Activated T-cell treated with anti-CD3 and anti-CD28 coated beads for 24 hours (primary cell): ENCODE measurements around the gene DNAH11.
"Not testable (repeated sequence)": the region's sequence is repeated elsewhere in the genome, so short reads cannot be mapped to it uniquely, and the experiment has no call there.

ENCODE experiments used
- DNase-seq: peaks from one replicate; pipeline ENCODE4 v3.0.0-alpha.2; 2020; ENCODE audit warnings: low read depth

DNAH11 gene

DNA sequence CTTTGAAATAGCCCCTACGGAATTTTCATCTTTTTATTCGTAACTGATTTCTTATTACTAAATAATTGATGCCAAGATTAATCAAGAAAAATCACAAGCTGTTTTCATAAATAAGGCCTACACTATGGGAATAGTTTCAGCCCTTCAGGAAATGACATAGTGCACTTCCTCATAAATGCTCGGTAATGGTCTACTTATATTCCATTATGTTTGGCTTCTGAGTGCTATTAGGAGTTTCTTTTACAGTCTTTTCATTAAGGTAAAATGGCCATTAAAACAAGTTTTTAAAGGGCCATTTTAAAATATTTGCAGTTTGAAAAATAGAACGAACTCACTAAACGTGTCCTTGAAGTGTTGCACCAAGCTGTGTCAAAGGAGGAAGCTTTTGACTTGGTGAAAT lies 174.5 kb downstream of the DNAH11 start:
- no peak for DNase-seq

DNA sequence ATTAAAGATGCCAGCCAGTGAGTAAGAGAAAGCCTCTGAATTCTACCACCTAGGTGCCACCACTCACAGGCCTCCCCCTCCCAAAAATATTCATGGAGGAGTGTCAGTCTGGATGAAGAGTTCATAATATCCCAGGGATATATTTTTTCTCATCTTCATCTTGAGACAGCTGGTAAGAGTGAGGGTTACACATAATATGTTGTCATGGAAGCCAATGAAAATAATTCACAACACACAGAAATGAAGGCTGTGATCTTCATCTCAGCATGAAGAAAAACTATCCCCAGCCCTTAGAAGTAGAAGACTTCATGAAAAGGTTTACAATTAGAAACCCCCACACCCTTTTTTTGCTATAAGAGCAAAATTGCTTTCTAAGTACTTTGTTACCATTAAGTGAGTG lies 175.6 kb downstream of the DNAH11 start:
- DNase-seq, result no peak

DNA sequence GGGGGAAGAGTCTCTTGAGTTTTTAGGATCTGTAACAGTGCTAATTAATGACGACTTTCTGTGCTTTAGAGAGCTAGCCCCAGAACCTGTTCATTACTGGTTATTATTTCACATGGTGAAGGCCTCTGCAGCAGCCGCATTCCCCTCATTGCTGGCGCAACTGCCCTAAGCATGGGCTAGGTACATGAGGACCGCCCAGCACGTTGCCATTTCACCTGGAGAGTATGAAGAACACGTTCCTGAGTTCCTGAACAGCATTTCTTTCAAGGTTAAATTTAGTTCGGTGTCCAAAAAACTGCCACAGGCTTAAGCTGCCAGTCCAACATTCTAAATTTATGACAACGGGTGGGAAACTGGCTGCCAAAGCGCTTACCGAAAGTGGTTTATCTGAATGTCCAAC lies 177.0 kb downstream of the DNAH11 start:
- DNase-seq, result no peak

DNA sequence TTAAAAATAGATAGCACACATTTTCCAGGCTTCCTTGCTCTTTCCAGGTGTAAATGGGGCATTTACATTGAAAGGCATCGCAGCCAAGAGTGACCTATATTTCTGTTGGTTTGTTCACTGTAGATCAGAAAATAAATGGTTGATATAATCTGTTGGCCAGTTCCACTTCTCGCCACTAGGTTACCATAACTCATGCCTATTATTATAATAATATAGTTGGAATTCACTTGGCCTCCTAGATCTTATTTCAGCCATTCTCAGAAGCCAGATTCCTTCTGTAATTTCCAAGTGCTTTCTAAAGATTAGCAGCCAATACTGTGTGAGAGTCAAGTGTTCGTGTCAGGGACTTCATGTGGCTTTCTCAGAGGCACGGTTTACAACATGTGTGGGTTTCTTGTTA lies 179.5 kb downstream of the DNAH11 start:
- DNase-seq, result no peak

DNA sequence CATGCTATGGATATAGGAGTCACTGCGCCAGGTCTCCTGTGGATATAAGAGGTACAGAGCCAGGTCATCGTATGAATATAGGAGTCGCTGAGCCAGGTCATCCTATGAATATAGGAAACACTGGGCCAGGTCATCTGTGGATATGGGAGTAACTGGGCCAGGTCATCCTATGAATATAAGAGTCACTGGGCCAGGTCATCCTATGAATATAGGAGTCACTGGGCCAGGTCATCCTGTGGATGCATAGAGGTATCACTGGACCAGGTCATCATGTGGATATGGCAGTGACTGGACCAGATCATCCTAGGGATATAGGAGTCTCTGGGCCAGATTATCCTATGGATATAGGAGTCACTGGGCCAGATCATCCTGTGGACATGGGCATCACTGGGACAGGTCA lies 181.7 kb downstream of the DNAH11 start:
- DNase-seq, result no peak

DNA sequence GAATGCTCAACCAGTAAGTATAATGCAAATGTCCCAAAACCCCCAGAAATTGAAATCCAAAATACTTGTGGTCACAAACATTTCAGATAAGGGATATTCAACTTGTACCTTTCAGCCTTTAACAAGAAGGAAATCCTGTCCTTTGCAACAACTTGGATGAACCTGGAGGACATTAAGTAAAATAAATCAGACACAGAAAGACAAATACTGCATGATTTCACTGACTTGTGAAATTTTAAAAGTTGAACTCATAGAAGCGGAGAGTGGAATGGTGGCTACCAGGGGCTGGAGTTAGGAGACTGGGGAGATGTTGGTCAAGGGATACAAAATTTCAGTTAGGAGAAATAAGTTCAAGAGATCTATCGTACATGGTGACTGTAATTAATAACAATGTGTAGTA lies 187.6 kb downstream of the DNAH11 start:
- DNase-seq, result no peak

DNA sequence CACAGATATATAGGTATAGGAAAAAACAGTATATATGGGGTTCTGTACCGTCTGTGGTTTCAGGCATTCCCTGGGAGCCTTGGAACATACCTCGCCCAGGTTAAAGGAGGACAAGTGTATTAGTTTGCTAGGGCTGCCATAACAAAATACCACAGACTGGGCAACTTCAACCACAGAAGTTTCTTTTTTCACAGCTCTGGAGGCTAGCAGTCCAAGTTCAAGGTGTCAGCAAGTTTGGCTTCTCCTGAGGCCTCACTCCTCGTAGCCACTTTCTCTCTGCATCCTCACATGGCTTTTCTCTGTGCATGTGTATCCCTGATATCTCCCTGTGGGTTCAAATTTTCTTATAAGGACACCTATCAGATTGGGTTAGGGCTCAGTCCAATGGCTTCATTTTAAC lies 189.1 kb downstream of the DNAH11 start:
- DNase-seq, result no peak

DNA sequence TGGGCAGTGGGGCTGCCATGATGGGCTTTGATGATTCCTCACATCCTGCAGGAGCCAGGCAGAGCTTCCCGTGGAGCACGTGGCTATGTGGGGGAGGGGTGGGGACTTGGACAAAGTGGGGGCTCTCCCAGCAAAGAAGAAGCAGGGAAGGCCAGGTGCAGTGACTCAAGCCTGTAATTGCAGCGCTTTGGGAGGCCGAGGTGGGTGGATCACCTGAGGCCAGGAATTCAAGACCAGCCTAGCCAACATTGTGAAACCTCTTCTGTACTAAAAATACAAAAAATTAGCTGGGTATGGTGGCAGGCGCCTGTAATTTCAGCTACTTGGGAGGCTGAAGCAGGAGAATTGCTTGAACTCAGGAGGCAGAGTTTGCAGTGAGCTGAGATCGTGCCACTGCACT lies 190.1 kb downstream of the DNAH11 start:
- DNase-seq, result not testable (repeated sequence)

DNA sequence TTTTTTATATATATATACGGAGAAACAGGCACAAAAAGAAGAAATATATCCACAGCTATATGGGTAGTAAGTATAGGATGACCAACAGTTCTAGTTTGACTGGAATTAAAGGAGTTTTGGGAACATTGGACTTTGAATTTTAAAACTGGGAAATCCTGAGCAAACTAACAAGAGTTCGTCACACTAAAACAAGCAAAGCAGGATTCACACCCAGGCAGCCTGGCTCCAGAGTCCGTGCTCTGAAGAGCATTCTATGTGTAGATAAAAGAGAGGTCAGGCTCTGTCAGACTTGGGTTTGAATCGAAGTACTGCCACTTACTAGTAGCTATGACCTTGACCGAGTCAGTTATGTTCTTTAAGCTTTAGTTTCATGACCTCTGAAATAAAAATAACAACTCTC lies 191.0 kb downstream of the DNAH11 start:
- DNase-seq, result no peak

DNA sequence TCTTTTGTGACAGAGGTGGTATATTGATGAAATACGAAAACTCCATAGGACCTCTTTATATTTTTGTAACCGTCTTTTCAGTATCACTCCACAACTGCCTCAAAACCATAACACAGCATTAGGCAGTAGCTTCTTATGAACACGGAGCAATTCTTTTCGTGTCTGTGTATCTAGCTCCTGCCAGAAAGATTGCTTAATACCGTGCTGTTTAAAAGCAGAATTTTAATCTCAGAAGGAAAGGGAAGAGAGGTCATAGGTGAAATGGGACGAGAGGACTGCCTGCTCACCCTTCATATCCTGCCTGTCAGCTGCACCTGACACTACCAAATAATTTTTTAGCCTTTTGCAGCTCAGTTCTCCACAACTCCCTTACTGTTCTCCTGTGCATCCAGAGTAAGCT lies 200.7 kb downstream of the DNAH11 start:
- DNase-seq, result no peak

DNA sequence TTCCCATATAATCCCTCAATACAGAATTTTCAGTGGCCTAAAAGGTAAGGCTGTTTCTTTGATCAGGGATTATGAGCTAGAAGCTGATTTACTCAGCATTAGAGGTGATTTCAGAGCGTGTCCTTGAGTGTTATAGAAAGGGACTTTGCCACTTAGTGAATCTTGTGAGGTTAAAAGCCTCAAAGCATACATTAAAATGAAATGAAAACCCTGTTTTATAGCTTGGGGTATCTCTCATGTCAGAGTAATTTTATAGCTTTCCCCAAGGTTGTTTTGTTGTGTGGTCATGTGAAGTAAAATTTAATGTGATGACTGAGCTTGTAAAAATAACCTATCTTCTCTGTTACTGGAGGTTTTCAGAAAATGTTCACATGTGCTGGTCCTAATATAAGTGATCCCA lies 204.1 kb downstream of the DNAH11 start:
- DNase-seq, result no peak

DNA sequence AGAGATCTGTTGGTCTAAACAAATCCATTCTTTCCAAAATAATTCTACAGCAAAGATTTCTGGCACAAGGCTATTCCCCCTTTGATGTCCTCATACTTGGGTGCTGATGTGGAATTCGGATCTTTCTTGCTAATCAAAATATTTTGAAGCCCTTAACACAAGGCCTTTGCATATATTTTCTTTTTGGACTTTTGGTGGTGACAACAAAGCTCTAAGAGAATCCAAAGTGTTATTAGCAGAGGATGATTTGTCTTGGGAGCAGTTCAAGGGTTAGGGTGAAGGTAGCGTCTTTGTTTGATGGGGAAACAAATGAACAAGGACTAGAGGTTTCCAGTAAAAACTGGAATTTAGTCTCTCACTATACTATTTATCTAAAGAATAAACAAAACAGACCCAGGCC lies 205.0 kb downstream of the DNAH11 start:
- DNase-seq, result no peak

DNA sequence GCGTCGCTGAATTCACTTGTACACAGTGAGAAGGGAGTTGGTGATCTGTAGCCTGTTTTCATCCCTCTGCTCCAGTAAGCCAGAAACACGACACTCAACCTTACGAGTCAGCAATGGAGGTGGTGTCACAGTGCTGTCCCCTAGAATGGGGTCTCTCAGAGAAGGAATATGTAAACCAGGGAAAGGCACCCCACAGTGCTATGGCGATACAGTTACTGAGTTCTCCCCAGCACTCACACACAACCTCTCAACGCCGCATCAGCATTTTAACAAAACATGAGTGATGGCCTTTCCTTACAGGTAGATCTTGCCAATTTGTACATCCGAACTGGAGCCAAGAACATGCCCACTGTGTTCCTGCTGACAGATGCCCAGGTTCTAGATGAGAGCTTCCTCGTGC lies 206.5 kb downstream of the DNAH11 start:
- no peak for DNase-seq

DNA sequence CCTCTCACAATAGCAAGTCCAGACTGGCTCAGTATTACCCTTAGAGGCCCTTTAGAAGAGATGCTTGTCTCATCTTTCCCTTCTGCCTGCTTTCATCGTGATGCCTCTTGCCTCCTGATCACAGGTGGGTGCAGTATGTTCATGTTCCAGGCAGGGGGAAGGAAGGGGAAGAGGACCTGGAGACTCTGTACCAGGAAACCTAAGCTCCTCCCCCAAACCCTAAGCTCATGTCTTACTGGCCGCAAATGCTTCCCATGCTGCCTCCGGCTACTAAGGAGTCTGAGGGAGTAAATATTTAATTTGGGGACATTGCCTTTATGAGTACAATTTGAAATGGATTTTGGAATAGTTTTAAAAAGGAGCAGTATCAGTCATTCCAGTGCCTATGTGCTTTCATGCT lies 210.2 kb downstream of the DNAH11 start:
- no peak for DNase-seq

DNA sequence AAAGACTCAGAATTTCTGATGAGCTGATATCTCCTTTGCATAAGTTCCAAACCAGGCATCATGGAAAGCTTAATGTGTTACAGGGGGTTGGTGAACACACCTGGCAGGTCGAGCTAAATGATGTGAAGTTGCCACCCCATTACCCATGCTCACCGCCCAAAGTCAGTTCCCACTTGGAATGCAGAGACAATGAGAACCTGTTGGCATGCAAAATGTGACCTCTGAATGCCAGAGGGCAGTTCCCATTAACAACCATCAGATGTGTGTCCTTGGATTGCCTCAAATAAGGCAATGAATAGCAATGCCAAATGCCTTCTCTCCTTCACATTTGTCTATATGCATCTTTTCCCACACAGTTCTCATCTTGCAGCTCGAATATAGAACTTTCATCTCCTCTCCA lies 212.1 kb downstream of the DNAH11 start:
- no peak for DNase-seq

DNA sequence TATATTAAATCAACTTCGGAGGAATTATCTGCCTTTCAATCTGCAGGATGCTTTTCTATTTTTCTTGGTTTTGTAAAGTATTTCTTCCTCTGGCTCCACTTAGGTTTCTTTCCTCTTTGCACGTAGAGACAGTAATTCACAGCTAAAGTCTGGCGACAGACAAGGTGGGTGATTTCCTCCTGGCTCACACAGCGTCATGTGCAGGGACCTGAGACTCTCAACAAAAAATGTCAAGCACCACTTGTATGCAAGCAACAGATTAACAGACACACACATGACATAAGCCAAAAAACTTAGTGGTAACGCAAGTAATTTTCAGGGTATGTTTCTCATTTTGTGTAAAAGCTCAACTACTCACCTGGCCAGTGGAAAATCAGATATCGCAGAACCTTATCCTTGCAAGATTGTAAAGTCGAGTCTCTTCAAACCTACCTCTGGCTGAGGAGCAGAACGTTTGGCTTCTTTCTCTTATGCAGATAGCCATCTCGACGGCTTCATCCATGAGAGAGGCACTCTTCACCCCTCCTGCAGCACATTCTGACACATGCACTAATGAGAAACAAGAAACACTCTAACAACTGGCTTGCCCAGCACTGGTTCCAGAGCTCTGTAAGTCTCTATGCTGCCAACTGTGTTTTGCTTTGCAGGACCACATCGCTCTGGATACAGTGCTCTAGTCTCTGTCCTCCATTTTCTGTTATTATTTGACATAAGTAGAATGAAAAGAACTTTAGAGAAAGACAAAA lies 214.9 kb downstream of the DNAH11 start:
- DNase-seq, result no peak

DNA sequence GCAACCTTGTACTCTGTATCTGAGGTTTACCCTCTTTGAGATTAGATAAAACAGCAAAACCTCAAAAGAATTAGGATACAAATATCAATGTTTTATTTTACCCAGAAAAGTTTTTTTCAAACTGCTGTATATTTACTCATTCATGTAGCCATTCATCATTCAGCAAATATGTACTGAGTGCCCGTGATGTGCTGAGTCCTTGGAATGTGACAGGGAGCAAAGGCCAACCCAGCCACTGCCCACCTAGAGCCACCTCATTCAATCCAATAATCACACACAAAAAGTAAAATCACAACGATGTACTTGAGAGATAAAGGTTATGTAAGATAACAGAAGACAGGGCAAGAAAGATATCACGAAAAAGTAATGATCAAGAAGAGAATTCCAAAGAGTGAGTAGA lies 215.4 kb downstream of the DNAH11 start:
- DNase-seq, result no peak

DNA sequence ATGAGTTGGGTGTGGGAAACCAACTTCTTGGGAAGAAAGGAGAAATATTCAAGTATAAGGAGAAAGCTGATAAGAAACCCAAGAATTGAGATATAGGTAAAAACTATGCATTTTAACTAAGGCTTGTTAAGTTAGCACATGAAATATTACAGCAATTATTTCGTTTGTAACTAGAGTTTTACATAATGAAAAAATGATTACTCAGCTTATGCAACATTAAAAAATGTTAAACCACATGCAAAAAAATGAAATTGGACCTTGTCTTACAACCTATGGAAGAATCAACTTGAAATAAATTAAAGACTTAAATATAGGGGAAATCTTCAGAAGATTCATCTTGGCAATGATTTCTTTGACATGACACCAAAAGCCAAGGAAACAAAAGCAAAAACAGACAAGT lies 219.6 kb downstream of the DNAH11 start:
- no peak for DNase-seq

DNA sequence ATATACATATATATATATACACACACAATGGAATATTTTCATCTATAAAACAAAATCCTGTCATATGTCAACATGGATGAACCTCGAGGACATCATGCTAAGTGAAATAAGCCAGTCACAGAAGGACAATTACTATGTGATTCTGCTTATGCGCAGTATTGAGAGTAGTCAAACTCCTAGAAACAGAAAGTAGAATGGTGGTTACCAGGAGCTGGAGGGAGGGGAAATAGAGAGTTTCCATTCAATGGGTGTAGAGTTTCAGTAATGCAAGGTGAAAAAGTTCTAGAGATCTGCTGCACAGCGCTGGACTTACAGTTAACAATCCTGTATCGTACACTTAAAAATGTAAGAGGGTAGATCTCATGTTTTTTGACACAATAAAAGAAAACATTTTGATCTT lies 221.0 kb downstream of the DNAH11 start:
- DNase-seq, result no peak

DNA sequence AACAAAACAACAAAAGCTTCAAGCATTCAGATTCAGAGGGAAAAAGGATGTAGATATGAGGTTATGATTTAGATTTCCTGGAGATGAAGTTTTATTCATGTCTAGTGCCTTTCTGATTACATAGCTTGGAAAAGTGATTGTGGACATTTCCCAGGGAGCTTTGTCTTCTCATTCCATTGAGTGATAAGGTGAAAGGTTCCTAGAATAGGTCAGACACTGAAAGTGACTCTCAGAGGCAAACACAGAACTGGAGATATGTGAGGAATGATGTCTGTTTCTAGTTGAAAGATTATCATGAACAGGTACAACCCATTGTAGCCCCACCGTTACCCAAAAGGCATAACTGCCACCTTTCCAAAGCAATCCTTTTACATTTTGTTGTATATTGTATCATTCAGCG lies 223.4 kb downstream of the DNAH11 start:
- DNase-seq, result no peak

DNA sequence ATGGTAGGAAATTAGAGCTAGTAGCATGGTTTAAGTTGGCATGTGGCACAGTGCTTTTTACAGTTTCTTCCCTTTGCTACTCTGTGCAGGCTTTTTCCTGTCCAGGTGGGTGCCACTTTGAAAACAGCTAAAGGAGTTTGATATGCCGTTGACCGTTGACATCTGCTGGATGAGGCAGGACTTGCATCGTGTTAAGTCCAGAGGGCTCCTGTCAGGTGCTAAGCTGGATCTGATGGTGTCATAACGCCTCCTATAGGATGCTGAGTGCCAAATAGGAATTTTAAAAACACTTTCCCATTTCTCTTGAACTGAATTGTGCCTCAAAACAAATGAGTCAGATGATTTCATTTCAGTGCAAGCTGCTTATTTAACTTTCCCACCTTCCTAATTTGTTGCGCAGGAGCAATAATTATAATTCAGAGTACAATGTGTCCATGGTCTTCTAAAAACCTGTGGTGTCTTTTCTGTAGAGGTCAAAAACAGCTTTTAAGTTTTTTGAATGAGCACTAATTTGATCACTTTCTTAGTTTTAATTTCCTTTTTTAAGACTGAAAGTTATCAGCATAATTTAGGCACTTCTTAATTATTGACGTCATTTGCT lies 224.6 kb downstream of the DNAH11 start:
- no peak for DNase-seq

DNA sequence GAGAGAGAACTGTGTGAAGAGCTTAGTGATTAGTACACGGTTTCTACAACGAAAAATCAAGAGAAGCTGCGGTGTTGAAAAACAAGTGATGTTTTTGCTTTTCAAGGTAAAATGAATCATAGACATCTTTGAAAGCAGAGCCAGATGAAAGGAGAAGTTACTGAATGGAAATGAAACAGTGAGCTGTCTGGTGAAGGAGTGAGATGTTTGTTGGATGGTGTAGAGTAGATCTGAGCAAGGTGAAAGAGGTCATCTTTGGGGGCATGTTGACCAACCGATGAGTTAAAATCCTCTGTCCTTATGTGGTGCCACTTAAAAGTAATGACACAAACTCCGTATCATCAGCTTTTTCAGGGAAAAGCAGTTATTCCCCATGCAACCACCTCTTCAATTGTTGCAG lies 225.4 kb downstream of the DNAH11 start:
- DNase-seq, result no peak

DNA sequence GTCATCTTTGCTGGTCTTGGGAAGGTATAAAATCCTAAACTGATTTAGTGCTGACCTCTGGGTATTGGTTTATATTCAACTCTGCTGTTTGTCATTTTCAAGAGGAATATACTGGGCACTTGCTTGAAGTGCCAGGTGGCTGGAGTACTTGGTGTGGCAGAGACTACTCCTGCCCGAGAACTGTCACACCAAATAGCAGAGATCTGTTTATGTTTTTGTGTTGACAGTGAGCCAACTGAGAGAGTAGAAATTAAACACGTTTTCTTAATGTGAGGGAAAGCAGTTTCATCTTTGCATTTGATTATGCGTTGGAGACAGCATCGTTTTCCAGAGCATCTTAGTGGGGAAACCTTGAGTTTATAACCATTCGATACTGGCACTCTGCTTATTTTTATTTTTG lies 228.4 kb downstream of the DNAH11 start:
- DNase-seq, result no peak

DNA sequence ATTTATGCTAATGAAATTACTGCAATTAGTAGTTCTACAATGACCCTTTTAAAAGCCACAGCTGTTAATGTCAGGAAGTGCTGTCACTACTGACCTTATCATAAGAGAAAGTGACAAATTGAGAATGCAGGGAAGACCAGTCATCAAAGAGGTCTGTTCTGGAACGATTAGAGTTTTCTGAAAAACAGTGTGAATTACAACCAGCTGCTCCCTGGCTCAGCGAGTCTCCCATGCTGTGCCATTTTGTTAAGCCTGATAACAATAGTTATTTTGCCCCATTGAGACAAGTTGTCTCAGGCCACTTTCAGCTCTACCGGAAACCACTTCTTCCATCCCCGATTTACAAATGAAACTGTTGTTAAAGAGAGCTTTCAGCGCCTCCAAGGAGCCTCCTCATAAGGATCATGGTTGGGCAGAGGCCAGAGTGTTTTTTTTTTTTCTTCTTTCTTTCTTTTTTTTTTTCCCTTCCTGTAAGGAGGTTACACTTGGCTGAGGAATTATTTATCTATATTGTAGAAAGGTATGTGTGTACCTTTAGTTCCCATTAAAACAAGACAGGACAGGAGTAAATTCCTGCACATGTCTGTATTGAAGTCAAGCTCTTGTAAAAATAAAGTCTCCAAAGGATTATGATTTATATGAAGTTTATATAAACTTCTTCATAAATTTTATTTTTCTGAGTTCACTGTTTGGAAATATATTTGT lies 229.2 kb downstream of the DNAH11 start:
- DNase-seq, result no peak
